HepG2 (cell line): ENCODE results near the gene CD7. TPM values are rescaled to one million over a fixed set of nuclear protein-coding genes. Genes with fewer than 3 reads are reported as not detected.

Source experiments
- ATAC-seq: fragments of 200-7000 bp; cut with Tn5 transposase; 3 replicates; pipeline ENCODE4 v1.9.1; 2020; ENCODE audit warnings: mild to moderate bottlenecking, moderate library complexity
- BruUV-seq: library from RNA; stranded (reverse); fragments of 400-500 nt; replicated peaks from 2 replicates; lab custom pipeline; 2021; lab: Mats Ljungman, UMichigan
- CTCF ChIA-PET: fragments of 300-600 bp; formaldehyde crosslinking; extraction: SDS; loops from one replicate; lab custom pipeline; 2021; ENCODE audit warnings: low total read pairs, inconsistent platforms, low intra/inter-chr PET ratio; lab: Yijun Ruan, JAX
- POLR2A ChIA-PET: fragments of 350-600 bp; sonication (Branson Sonifier 250); formaldehyde crosslinking; loops from one replicate; lab custom pipeline; 2020; ENCODE audit warnings: antibody characterized with exemption, inconsistent platforms; lab: Yijun Ruan, JAX
- DNase-seq: peaks from one replicate; pipeline ENCODE4 v3.0.0-alpha.2; 2015; ENCODE audit warnings: low spot score
- FAIRE-seq: peaks from 3 replicates; lab custom pipeline; 2011; peaks lifted over from hg19 to GRCh38; lab: Jason Lieb, UNC
- H2AFZ ChIP-seq: one replicate; pipeline ENCODE4 v1.6.1; 2011; ENCODE audit warnings: low read length, inconsistent platforms
- H3K27ac ChIP-seq: fragments of 300-600 bp; 3 replicates; pipeline ENCODE4 v1.8.0; 2011; ENCODE audit warnings: mixed run types, mild to moderate bottlenecking, mixed read lengths, low read length, inconsistent platforms; ENCODE audit not compliant: insufficient read depth; ENCODE audit errors: extremely low read length
- H3K27me3 ChIP-seq, 2 experiments: fragments of 200-600 bp in 1 of 2; 2 replicates in 1 of 2; 3 replicates in 1 of 2; pipeline versions ENCODE4 v1.6.0 to v1.8.0; 2011; ENCODE audit warnings: low read length in 2 of 2, mild to moderate bottlenecking in 2 of 2, moderate library complexity in 2 of 2, inconsistent platforms in 1 of 2; ENCODE audit not compliant: insufficient read depth in 2 of 2, control insufficient read depth in 1 of 2
- H3K36me3 ChIP-seq, 2 experiments: fragments of 200-600 bp in 1 of 2; replicated peaks in 1 of 2; 2 replicates in 1 of 2; 3 replicates in 1 of 2; pipeline versions ENCODE4 v1.5.1 to v1.8.0; 2011; ENCODE audit warnings: low read length in 2 of 2, inconsistent platforms in 1 of 2; ENCODE audit not compliant: insufficient read depth in 2 of 2, control insufficient read depth in 1 of 2
- H3K4me1 ChIP-seq: 2 replicates; pipeline ENCODE4 v1.5.1; 2012; ENCODE audit warnings: low read length, inconsistent platforms; ENCODE audit not compliant: insufficient read depth
- H3K4me2 ChIP-seq: 2 replicates; pipeline ENCODE4 v1.6.0; 2011; ENCODE audit warnings: low read depth, low read length, inconsistent platforms
- H3K4me3 ChIP-seq, 3 experiments: fragments of 200-600 bp in 1 of 3; sonication (generic), shearing (Covaris generic) in 1 of 3; replicated peaks in 1 of 3; 2 replicates each; pipeline ENCODE4 v1.5.1; 2011 to 2016; ENCODE audit warnings: low read length in 3 of 3, inconsistent platforms in 2 of 3, low read depth in 2 of 3, mild to moderate bottlenecking in 2 of 3, control low read depth in 1 of 3, mixed read lengths in 1 of 3; ENCODE audit not compliant: insufficient read depth in 1 of 3
- H3K79me2 ChIP-seq: one replicate; pipeline ENCODE4 v1.6.1; 2011; ENCODE audit warnings: low read length, inconsistent platforms; ENCODE audit not compliant: insufficient read depth
- H3K9ac ChIP-seq: 2 replicates; pipeline ENCODE4 v1.6.0; 2011; ENCODE audit warnings: mild to moderate bottlenecking, low read depth, low read length, inconsistent platforms; ENCODE audit not compliant: insufficient read depth
- H3K9me3 ChIP-seq: 2 replicates; pipeline ENCODE4 v1.5.1; 2012; ENCODE audit warnings: mild to moderate bottlenecking, low read length
- H4K20me1 ChIP-seq: 2 replicates; pipeline ENCODE4 v1.6.0; 2011; ENCODE audit warnings: inconsistent platforms, mild to moderate bottlenecking, low read length, moderate library complexity; ENCODE audit not compliant: insufficient read depth
- ARHGAP35 ChIP-seq: sonication (generic); formaldehyde crosslinking; IDR thresholded peaks from 2 replicates; pipeline ENCODE4 v1.9.0; 2022; ENCODE audit warnings: mild to moderate bottlenecking, inconsistent platforms, moderate library complexity, missing genetic modification reagents, borderline replicate concordance
- GATAD1 ChIP-seq: IDR thresholded peaks from 2 replicates; pipeline ENCODE4 v1.6.1; 2016; ENCODE audit warnings: missing genetic modification reagents, missing compliant biosample characterization
- MAZ ChIP-seq, 2 experiments: sonication (generic) in 1 of 2; formaldehyde crosslinking in 1 of 2; IDR thresholded peaks; 2 replicates each; pipeline versions ENCODE4 v1.5.0 to v1.6.1; 2012 to 2020; ENCODE audit warnings: low read depth in 2 of 2, mild to moderate bottlenecking in 2 of 2, borderline replicate concordance in 1 of 2, improper control_type of control experiment in 1 of 2, low read length in 1 of 2, missing genetic modification reagents in 1 of 2, moderate library complexity in 1 of 2
- NONO ChIP-seq, 2 experiments: fragments of 450-650 bp in 1 of 2; sonication (generic) in 1 of 2; formaldehyde crosslinking in 1 of 2; IDR thresholded peaks in 1 of 2; conservative IDR thresholded peaks in 1 of 2; 2 replicates each; pipeline versions ENCODE4 v1.6.1 to v1.8.0; 2017 to 2022; ENCODE audit warnings: mild to moderate bottlenecking in 1 of 2, missing genetic modification reagents in 1 of 2, moderate library complexity in 1 of 2
- TCF7 ChIP-seq: sonication (generic); IDR thresholded peaks from 2 replicates; pipeline ENCODE4 v1.6.1; 2016; ENCODE audit warnings: antibody characterized with exemption, low read depth
- TCF7L2 ChIP-seq: IDR thresholded peaks from 2 replicates; pipeline ENCODE4 v1.6.1; 2011; ENCODE audit warnings: mild to moderate bottlenecking, low read depth, low read length, moderate library complexity
- ZNF33A ChIP-seq: sonication (generic); formaldehyde crosslinking; IDR thresholded peaks from 2 replicates; pipeline ENCODE4 v1.5.1; 2020; ENCODE audit warnings: missing genetic modification reagents, mild to moderate bottlenecking, moderate library complexity, borderline replicate concordance
- WGBS: methylation state at CpG from one replicate; pipeline ENCODE4 v1.1.6; 2017; ENCODE audit warnings: low lambda C conversion rate; 5-methylcytosine and 5-hydroxymethylcytosine counted together
- in situ Hi-C: cut with HindIII; loops from 2 replicates; pipeline ENCODE4 v1.10.0; 2017; ENCODE audit warnings: low pct_unique_long_range_greater_than_20kb; ENCODE audit not compliant: extremely low pct_ligation_motif_present
- intact Hi-C: fragments of 100-400 bp; cut with micrococcal nuclease; formaldehyde crosslinking; loops from one replicate; pipeline ENCODE4 v1.10.0; 2022; ENCODE audit not compliant: unreplicated experiment
- polyA plus RNA-seq, 8 experiments: library from polyadenylated mRNA; depleted of rRNA in 3 of 8; stranded (reverse) in 7 of 8; unstranded in 1 of 8; fragments of >200 nt; fragmentation: Illumina TruSeq in 4 of 8; extraction: Trizol in 4 of 8; gene quantifications; 2 replicates each; pipeline versions ENCODE4 v1.2.1 to v1.2.3, GENCODE V29; 2011 to 2016; ENCODE audit warnings: low read depth in 4 of 8, missing spikeins in 1 of 8, mixed read lengths in 1 of 8; ENCODE audit not compliant: insufficient read depth in 1 of 8
- total RNA-seq, 5 experiments: library from RNA; depleted of rRNA; stranded (reverse); fragments of >200 nt; fragmentation: Illumina TruSeq; extraction: Trizol; gene quantifications; 2 replicates each; pipeline ENCODE4 v1.2.3, GENCODE V29; 2016; ENCODE audit warnings: low read depth in 1 of 5
- TF ChIP-seq, protein P1 (sequence below): IDR thresholded peaks from 2 replicates; pipeline ENCODE4 v1.6.1; 2018; ENCODE audit warnings: missing genetic modification reagents, mild to moderate bottlenecking, missing compliant biosample characterization
- TF ChIP-seq, protein P2 (sequence below): sonication (generic); formaldehyde crosslinking; IDR thresholded peaks from 2 replicates; pipeline ENCODE4 v1.4.0; 2020; ENCODE audit warnings: missing genetic modification reagents
- TF ChIP-seq, protein P3 (sequence below): sonication (generic); formaldehyde crosslinking; IDR thresholded peaks from 2 replicates; pipeline ENCODE4 v1.5.1; 2020; ENCODE audit warnings: mild to moderate bottlenecking, missing genetic modification reagents
- TF ChIP-seq, protein P4 (sequence below): sonication (generic); formaldehyde crosslinking; IDR thresholded peaks from 2 replicates; pipeline ENCODE4 v1.5.1; 2020; ENCODE audit warnings: missing genetic modification reagents, mild to moderate bottlenecking, borderline replicate concordance
- TF ChIP-seq, protein P5 (sequence below): sonication (generic); formaldehyde crosslinking; conservative IDR thresholded peaks from 2 replicates; pipeline ENCODE4 v1.8.0; 2022; ENCODE audit warnings: mild to moderate bottlenecking, moderate library complexity, missing genetic modification reagents

Gene CD7
- total and polyA plus RNA-seq, 2 of the 13 experiments (the other 11 are each of a cell fraction or from before 2014, with no cell fraction given) = 67.6 to 76.4 TPM

DNA sequence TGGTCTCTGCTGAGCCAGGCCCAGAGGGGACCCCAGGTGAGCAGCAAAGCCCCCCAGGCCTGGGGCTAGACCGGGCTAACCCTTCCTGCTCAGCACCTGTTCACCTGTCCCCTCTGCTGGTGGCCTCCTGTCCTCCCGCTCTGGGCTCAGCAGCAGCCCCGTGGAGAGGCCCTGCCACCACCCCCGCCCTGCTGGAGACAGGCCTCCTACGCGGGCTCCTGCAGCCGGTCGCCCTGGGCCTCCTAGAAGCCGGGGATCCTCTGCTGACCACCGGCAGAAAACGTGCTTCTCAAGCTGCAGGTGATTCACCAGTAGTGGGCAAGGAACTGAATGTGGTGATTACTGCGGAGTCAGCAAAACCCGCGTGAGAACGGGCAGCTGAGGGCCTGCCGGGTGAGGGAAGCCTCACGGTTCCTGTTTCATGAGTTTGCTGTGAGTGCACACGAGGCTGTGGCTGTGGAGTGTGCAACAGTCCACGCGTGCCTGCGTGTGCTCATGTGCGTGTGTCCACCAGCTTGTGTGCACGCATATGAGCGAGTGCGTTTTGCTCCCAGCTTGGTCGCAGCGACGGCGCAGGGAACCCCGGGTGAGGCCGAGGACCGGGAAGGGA lies 15.4 kb upstream of the CD7 start:
- peaks cover 4% of the 10 kb centered on the region for H3K79me2 ChIP-seq
- WGBS = 69% methylated on average over 28 of the region's 32 CpGs
- intact Hi-C loops (loop anchor here (10.0 kb wide), 1 partner anchor 182 kb away; the partner anchor contains the start of gene FOXK2), in situ Hi-C loops (no loop called here)
- H3K4me3 ChIP-seq = peak overlapping the region in 2 of 3 experiments; percentile 31 to 35; a peak in 4 of 6 replicates
- no peaks in the 10 kb centered on the region for H3K36me3 ChIP-seq
- peak overlapping the region; percentile 45 for H3K9ac ChIP-seq
- FAIRE-seq (peak; percentile 34), DNase-seq (no peak), ATAC-seq (peak; percentile 15)
- no peaks in the 10 kb centered on the region for H3K9me3 ChIP-seq
- ChIA-PET POLR2A (interaction anchor here (0.9 to 20.8 kb wide), 4 partner anchors 11 to 32 kb away, joined by 3 to 270 read pairs (median 4); no protein-coding TSS in a partner anchor), CTCF (no interaction called here)
- no peaks in the 10 kb centered on the region for H4K20me1 ChIP-seq
- H3K4me1 ChIP-seq = peaks cover 90% of the 10 kb centered on the region
- H3K27me3 ChIP-seq = no peaks in the 10 kb centered on the region
- peak overlapping the region; percentile 9 for H3K27ac ChIP-seq
- BruUV-seq = no TSS peak
- no peak overlapping the region for H2AFZ ChIP-seq
- peak overlapping the region; percentile 48 for H3K4me2 ChIP-seq
- no peak for TF ChIP-seq ARHGAP35 (CRISPR knock-in tag)
- TF ChIP-seq MAZ (IDR thresholded peaks at IDR 0.05; ENCODE audit: borderline replicate concordance, low read depth, low read length) = peak; percentile 29; the same call in 1 of the 2 replicates
- TF ChIP-seq MAZ (CRISPR knock-in tag; IDR thresholded peaks at IDR 0.05; ENCODE audit: low read depth) = no peak
- TF ChIP-seq, protein P1, sequence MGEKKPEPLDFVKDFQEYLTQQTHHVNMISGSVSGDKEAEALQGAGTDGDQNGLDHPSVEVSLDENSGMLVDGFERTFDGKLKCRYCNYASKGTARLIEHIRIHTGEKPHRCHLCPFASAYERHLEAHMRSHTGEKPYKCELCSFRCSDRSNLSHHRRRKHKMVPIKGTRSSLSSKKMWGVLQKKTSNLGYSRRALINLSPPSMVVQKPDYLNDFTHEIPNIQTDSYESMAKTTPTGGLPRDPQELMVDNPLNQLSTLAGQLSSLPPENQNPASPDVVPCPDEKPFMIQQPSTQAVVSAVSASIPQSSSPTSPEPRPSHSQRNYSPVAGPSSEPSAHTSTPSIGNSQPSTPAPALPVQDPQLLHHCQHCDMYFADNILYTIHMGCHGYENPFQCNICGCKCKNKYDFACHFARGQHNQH (CRISPR knock-in tag) = no peak; the same call in 1 of the 2 replicates
- no peak for TF ChIP-seq GATAD1 (CRISPR knock-in tag)
- no peak for TF ChIP-seq ZNF33A (CRISPR knock-in tag)
- TF ChIP-seq, protein P2, sequence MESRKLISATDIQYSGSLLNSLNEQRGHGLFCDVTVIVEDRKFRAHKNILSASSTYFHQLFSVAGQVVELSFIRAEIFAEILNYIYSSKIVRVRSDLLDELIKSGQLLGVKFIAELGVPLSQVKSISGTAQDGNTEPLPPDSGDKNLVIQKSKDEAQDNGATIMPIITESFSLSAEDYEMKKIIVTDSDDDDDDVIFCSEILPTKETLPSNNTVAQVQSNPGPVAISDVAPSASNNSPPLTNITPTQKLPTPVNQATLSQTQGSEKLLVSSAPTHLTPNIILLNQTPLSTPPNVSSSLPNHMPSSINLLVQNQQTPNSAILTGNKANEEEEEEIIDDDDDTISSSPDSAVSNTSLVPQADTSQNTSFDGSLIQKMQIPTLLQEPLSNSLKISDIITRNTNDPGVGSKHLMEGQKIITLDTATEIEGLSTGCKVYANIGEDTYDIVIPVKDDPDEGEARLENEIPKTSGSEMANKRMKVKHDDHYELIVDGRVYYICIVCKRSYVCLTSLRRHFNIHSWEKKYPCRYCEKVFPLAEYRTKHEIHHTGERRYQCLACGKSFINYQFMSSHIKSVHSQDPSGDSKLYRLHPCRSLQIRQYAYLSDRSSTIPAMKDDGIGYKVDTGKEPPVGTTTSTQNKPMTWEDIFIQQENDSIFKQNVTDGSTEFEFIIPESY (CRISPR knock-in tag) = peak; percentile 65
- TF ChIP-seq, protein P3, sequence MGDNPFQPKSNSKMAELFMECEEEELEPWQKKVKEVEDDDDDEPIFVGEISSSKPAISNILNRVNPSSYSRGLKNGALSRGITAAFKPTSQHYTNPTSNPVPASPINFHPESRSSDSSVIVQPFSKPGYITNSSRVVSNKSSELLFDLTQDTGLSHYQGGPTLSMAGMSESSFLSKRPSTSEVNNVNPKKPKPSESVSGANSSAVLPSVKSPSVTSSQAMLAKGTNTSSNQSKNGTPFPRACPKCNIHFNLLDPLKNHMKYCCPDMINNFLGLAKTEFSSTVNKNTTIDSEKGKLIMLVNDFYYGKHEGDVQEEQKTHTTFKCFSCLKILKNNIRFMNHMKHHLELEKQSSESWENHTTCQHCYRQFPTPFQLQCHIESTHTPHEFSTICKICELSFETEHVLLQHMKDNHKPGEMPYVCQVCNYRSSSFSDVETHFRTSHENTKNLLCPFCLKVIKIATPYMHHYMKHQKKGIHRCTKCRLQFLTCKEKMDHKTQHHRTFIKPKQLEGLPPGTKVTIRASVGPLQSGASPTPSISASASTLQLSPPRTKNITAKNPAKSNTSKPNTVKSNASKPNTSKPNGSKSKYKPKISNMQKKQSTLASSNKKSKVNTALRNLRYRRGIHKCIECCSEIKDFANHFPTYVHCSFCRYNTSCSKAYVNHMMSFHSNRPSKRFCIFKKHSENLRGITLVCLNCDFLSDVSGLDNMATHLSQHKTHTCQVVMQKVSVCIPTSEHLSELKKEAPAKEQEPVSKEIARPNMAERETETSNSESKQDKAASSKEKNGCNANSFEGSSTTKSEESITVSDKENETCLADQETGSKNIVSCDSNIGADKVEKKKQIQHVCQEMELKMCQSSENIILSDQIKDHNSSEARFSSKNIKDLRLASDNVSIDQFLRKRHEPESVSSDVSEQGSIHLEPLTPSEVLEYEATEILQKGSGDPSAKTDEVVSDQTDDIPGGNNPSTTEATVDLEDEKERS (CRISPR knock-in tag) = no peak
- no peak for TF ChIP-seq TCF7L2
- TF ChIP-seq, protein P4, sequence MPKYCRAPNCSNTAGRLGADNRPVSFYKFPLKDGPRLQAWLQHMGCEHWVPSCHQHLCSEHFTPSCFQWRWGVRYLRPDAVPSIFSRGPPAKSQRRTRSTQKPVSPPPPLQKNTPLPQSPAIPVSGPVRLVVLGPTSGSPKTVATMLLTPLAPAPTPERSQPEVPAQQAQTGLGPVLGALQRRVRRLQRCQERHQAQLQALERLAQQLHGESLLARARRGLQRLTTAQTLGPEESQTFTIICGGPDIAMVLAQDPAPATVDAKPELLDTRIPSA = no peak
- TF ChIP-seq, protein P5, sequence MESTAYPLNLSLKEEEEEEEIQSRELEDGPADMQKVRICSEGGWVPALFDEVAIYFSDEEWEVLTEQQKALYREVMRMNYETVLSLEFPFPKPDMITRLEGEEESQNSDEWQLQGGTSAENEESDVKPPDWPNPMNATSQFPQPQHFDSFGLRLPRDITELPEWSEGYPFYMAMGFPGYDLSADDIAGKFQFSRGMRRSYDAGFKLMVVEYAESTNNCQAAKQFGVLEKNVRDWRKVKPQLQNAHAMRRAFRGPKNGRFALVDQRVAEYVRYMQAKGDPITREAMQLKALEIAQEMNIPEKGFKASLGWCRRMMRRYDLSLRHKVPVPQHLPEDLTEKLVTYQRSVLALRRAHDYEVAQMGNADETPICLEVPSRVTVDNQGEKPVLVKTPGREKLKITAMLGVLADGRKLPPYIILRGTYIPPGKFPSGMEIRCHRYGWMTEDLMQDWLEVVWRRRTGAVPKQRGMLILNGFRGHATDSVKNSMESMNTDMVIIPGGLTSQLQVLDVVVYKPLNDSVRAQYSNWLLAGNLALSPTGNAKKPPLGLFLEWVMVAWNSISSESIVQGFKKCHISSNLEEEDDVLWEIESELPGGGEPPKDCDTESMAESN (CRISPR knock-in tag) = no peak
- no peak for TF ChIP-seq NONO (IDR thresholded peaks at IDR 0.05)
- peak; percentile 35; the same call in 1 of the 2 replicates for TF ChIP-seq NONO (CRISPR knock-in tag; conservative IDR thresholded peaks at IDR 0.05)
- TF ChIP-seq TCF7 = no peak
